Adrenal gland (tissue), 5 donors: ENCODE results near the gene APOF.

Experiments
- CTCF ChIP-seq, 6 experiments: fragments of 450-650 bp in 4 of 6; fragments of 200-600 bp in 2 of 6; sonication (generic) in 1 of 6; IDR thresholded peaks; 1 replicate in 5 of 6; 2 replicates in 1 of 6; pipeline versions ENCODE4 v1.5.1 to v1.8.0; 2016 to 2021; ENCODE audit warnings: antibody characterized with exemption in 6 of 6, mild to moderate bottlenecking in 2 of 6, moderate library complexity in 1 of 6
- POLR2A ChIP-seq, 2 donors: fragments of 450-650 bp; IDR thresholded peaks; one replicate each; pipeline ENCODE4 v1.6.1; 2017; ENCODE audit warnings: antibody characterized with exemption in 2 of 2, mild to moderate bottlenecking in 2 of 2, moderate library complexity in 1 of 2
- donor health status: DM: no; HTN: no; CAD: no.

GRCh38 chr12:56392331-56392730, 29.7 kb upstream of the APOF start:
- TF ChIP-seq CTCF (IDR thresholded peaks at IDR 0.05) (no peak), POLR2A (IDR thresholded peaks at IDR 0.05) (no peak)
